Thoracic aorta (tissue), 2 donors: ENCODE results near the gene ARAP3. TPM values are rescaled to one million over a fixed set of nuclear protein-coding genes. Genes with fewer than 3 reads are reported as not detected.
A peak's percentile ranks its signal among the peaks of the same experiment; 100 is the strongest.

Experiments
- ATAC-seq: fragments of 150-250 bp; one replicate; pipeline ENCODE4 v1.8.0; 2017; ENCODE audit warnings: low read depth; ENCODE audit not compliant: insufficient number of reproducible peaks, low FRiP score
- DNase-seq: peaks from one replicate; pipeline ENCODE4 v3.0.0-alpha.2; 2020; ENCODE audit warnings: low spot score
- H3K27ac ChIP-seq, 2 donors: fragments of 200-600 bp; sonication (generic); 1 replicate in 1 of 2; 2 replicates in 1 of 2; pipeline ENCODE4 v1.5.1; 2016; ENCODE audit warnings: mild to moderate bottlenecking in 2 of 2, moderate library complexity in 2 of 2
- H3K27me3 ChIP-seq: fragments of 200-600 bp; sonication (generic); replicated peaks from 2 replicates; pipeline ENCODE4 v1.6.0; 2016; ENCODE audit warnings: mild to moderate bottlenecking; ENCODE audit not compliant: insufficient read depth
- H3K36me3 ChIP-seq: fragments of 200-600 bp; sonication (generic); one replicate; pipeline ENCODE4 v1.5.1; 2016
- H3K4me1 ChIP-seq, 2 donors: fragments of 200-600 bp; sonication (generic); 1 replicate in 1 of 2; 2 replicates in 1 of 2; pipeline versions ENCODE4 v1.5.1 to v1.6.0; 2016; ENCODE audit warnings: low read depth in 2 of 2, mild to moderate bottlenecking in 1 of 2; ENCODE audit not compliant: control insufficient read depth in 1 of 2
- H3K4me3 ChIP-seq: fragments of 200-600 bp; sonication (generic); 2 replicates; pipeline ENCODE4 v1.5.1; 2016; ENCODE audit warnings: mild to moderate bottlenecking
- H3K9me3 ChIP-seq: fragments of 200-600 bp; sonication (generic); 2 replicates; pipeline ENCODE4 v1.5.1; 2016
- CTCF ChIP-seq: fragments of 200-600 bp; sonication (generic); IDR thresholded peaks from one replicate; pipeline ENCODE4 v1.5.1; 2019; ENCODE audit warnings: antibody characterized with exemption
- total RNA-seq, 2 donors: library from RNA; depleted of rRNA; stranded (reverse); fragments of >200 nt; gene quantifications; one replicate each; pipeline versions ENCODE4 v1.1.0 to v1.2.3, GENCODE V29; 2016

Gene ARAP3
- total RNA-seq, 2 donors from 2014 or later = 15.0 to 16.2 TPM

GRCh38 chr5:141605523-141606277, 76.3 kb downstream of the ARAP3 start:
- Histone ChIP-seq H3K27ac (peak overlapping the region; percentile 58 to 85), H3K36me3 (no peaks in the 10 kb centered on the region), H3K9me3 (no peaks in the 10 kb centered on the region), H3K4me1 (peaks cover 32 to 39% of the 10 kb centered on the region in 2 donors), H3K27me3 (no peaks in the 10 kb centered on the region), H3K4me3 (peak overlapping the region; percentile 43)
- TF ChIP-seq CTCF = no peak
- DNase-seq (peak; percentile 14), ATAC-seq (peak; percentile 67)

GRCh38 chr5:141603923-141604717, 77.9 kb downstream of the ARAP3 start:
- peak overlapping the region in 1 of 2 donors; percentile 85 for H3K27ac ChIP-seq
- DNase-seq (peak; percentile 57), ATAC-seq (peak; percentile 67)
- H3K9me3 ChIP-seq = no peaks in the 10 kb centered on the region
- peak overlapping the region; percentile 24 for H3K4me3 ChIP-seq
- no peaks in the 10 kb centered on the region for H3K36me3 ChIP-seq
- peaks cover 43 to 50% of the 10 kb centered on the region in 2 donors for H3K4me1 ChIP-seq
- TF ChIP-seq CTCF = no peak
- no peaks in the 10 kb centered on the region for H3K27me3 ChIP-seq

Other genes with a start within 250 kb of the ARAP3 start
- 10 to 100 TPM; 61.3 to 99.9 TPM for gene PCDHGC3, start 206.3 kb downstream of the ARAP3 start, total RNA-seq
- 1 to 10 TPM; 6.4 to 7.9 TPM for gene PCDHGC4, start 197.2 kb downstream of the ARAP3 start, total RNA-seq
- gene PCDHGC5, start 193.1 kb downstream of the ARAP3 start, total RNA-seq = 1 to 10 TPM; 5.7 to 6.9 TPM
- gene DIAPH1, start 63.2 kb downstream of the ARAP3 start, total RNA-seq = 10 to 100 TPM; 91.0 to 93.1 TPM
- gene HDAC3, start 45.4 kb downstream of the ARAP3 start, total RNA-seq = 10 to 100 TPM; 53.5 to 56.2 TPM
- 1 to 10 TPM; 1.6 to 3.2 TPM for gene RELL2, start 45.2 kb downstream of the ARAP3 start, total RNA-seq
- gene FCHSD1, start 30.8 kb downstream of the ARAP3 start, total RNA-seq = 10 to 100 TPM; 42.6 to 47.0 TPM
- 10 to 100 TPM; 24.6 to 43.4 TPM for gene PCDH1, start 196.2 kb upstream of the ARAP3 start, total RNA-seq
- 100 to 1,000 TPM in 1 of 2 donors, 10 to 100 TPM in 1; 82.5 to 108 TPM for gene DELE1, start 241.6 kb upstream of the ARAP3 start, total RNA-seq